HG02571 (cell line): ENCODE data around the gene SIX2.

Experiments
- ATAC-seq: cut with Tn5 transposase; IDR thresholded peaks from one replicate; pipeline ENCODE4 v1.9.1; 2021; ENCODE audit warnings: mild to moderate bottlenecking, moderate library complexity; ENCODE audit not compliant: unreplicated experiment

Gene SIX2

DNA sequence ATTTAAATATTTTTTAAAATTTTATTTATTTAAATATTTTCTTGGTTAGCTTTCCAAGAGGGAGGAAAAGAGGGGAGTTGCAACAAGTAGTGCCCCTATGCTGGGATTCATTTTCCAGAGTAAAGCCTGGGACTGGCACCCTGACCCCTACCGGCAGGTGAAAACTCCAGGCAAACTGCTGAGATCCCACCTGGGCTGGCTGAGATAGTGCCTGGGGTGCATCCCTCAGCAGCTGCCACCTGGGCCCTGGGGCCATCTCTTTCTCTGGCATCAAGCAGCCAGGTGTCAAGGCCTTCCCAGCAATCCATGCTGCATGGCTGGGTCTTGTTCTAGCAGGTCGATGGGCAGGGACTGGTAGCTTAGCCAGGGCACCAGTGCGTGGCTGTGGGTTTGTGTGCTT is 6.6 kb downstream of the SIX2 start:
- ATAC-seq: no peak

DNA sequence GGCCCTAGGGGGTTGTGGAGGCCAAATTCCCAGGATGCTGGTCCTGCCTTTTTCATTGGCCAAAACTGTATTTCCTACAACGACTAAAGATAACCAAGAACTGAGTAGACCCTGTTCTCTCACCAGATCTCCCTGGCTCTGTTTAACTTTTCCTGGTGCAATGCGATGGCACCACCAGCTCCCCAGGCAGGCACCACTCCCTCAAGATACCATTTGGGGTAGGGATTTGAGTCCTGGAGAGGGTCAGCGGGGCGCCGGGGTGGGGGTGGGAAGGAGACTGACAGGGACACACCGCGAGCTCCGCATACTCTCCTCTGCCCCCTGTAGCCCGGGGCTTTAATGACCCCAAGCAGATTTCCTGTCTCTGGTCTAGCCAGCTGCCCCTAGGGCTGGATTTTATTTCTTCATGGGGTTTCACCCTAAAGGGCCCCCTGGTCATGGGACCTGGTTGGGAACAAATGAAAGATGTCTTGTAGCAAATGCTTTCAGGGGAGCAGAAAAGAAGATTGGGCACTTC is 7.3 kb downstream of the SIX2 start:
- ATAC-seq: no peak

DNA sequence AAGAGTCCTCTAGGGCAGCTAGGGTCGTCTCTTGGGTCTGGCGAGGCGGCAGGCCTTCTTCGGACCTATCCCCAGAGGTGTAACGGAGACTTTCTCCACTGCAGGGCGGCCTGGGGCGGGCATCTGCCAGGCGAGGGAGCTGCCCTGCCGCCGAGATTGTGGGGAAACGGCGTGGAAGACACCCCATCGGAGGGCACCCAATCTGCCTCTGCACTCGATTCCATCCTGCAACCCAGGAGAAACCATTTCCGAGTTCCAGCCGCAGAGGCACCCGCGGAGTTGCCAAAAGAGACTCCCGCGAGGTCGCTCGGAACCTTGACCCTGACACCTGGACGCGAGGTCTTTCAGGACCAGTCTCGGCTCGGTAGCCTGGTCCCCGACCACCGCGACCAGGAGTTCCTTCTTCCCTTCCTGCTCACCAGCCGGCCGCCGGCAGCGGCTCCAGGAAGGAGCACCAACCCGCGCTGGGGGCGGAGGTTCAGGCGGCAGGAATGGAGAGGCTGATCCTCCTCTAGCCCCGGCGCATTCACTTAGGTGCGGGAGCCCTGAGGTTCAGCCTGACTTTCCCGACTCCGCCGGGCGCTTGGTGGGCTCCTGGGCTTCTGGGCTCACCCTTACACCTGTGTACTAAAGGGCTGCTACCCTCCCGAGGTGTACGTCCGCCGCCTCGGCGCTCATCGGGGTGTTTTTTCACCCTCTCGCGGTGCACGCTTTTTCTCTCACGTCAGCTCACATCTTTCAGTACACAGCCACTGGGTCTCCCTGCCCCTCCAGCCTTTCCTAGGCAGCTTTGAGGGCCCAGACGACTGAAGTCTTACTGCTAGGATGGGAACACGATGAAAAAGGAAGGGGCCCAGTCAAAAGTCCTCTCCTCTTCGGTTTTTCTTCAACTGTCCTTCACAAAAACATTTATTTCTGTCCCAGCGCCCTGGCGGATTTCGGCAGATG is 8.1 kb downstream of the SIX2 start:
- no peak for ATAC-seq

DNA sequence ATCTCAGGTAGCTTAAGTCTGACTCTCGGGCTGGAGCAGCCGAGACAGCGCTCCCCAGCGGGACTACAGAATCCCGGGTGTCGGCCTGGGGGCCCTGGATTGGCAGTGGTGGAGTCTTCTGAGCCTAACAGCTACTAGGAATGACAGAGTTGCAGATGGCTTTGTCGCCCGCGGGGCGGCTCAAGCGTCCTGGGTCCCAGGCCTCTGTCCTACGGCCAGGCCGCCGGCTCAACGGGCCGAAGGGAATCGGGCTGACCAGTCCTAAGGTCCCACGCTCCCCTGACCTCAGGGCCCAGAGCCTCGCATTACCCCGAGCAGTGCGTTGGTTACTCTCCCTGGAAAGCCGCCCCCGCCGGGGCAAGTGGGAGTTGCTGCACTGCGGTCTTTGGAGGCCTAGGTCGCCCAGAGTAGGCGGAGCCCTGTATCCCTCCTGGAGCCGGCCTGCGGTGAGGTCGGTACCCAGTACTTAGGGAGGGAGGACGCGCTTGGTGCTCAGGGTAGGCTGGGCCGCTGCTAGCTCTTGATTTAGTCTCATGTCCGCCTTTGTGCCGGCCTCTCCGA is 8.8 kb downstream of the SIX2 start:
- ATAC-seq: no peak

DNA sequence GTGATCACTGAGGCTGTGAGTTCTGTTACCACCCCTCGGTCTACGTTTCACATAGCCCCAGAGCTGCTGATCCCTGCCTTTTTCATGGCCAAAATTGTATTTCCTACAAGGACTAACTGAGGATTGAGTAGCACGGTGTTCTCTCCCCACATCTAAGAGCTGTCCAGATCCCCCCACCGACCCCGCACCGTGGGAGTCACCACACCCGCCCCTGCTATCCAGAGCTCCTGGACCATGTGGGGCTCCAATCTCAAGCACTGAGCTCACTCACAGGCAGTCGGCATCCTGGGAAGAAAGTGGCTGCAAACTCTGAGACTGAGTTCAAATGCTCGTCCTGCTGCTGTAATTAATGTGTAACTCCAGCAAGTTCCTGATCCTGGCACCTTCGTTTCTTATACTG is 9.7 kb downstream of the SIX2 start:
- no peak for ATAC-seq

DNA sequence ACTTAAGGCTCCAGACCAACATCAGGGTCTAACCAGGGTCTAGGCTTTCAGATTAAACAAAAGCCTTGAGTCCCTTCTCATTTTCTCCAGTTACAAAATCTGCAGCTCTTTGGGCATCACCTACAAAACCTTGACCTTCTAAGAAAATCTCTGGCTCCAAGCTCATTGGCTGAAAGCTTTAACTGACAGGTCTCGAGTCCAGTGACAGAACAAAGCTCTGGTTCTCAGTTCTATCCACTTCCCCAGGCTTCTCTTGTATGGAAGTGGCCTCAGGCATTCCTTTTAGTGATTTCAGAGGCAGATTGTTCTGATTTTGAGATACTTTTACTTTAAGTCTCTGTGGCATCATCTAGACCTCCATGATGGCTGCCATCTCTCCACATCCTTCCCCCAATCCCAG is 11.3 kb downstream of the SIX2 start:
- no peak for ATAC-seq

DNA sequence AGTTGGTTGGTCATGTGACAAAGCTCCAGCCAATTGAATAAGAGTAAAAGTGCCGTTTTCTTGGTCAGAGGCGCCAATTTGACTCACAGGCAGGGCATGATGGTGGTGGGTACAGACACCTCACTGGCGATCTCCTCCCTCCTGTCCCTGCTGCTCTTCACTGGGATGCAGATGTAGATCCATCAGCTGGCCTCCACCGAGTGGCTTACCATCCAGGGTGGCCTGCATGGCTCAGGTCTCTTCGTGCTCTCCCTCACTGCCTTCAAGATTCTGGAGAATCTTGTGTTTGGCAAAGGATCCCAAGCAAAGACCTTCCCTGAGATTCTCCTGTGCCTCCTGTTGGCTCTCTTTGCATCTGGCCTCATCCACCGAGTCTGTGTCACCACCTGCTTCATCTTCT is 12.9 kb downstream of the SIX2 start:
- no peak for ATAC-seq

DNA sequence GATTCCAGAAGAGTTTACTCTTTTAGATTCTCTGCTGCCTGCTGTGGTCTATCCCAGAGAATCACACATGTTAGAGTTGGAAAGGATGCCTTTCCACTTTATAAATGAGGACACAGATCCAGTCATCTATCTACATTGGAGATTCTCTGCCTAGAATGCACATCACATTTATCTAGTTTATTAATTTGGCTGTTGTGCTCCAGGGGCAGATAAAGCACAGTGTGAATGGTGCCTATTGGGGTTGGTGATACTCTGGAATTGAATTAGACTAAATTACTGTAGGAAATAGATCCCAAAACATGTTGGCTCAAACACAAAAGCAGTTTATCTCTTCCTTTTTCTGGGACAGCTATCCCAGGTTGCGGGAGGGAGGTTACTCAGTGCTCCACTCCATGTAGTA is 14.9 kb downstream of the SIX2 start:
- no peak for ATAC-seq

DNA sequence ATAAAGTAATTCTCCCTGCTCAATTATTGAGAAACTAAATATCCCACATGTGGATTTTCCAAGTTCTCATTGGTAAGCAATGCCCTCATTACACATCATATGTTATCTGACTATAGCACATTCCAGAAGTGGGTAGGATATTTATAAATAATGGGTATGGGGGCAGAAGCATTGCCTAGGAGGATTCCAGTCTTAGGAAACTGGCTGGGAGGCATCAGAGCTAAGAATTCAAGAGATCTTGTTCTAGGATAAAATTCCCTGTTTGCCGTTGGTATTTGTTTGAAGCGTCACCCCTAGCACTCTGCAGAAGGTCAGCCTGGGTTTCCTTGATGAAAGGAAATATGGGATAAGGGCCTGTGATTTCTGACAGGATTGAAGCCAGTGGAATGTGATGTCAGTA is 20.1 kb downstream of the SIX2 start:
- no peak for ATAC-seq

DNA sequence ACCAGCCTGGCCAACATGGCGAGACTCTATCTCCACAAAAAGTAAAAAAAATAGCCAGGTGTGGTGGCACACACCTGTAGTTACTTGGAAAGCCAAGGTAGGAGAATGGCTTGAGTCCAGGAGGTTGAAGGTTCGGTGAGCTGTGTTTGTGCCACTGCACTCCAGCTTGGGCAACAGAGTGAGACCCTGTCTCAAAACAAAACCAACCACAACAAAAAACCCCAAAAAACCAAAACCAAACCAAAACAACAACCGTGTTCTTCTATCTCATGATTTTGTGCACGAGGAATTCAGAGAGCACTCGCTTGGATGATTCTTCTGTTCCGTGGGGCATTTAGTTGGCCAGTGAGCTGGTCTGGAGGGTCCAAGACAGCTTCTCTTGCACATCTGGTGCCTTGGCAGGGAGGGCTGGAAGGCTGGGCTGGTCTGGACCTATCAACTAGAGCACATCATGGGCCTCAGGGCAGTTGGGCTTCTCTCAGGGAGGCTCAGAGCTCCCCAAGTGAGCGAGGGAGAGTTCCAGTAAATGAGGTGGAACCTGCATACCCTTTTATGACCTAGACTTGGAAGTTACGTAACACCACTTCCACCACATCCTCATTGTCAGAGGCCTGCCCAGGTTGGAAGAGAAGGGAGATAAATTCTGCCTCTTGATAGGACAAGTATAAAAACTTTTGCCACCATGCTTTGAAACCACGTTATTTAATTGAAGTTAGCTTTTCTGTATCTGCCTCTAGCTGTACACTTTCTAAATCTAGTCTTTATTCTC is 25.2 kb downstream of the SIX2 start:
- no peak for ATAC-seq

DNA sequence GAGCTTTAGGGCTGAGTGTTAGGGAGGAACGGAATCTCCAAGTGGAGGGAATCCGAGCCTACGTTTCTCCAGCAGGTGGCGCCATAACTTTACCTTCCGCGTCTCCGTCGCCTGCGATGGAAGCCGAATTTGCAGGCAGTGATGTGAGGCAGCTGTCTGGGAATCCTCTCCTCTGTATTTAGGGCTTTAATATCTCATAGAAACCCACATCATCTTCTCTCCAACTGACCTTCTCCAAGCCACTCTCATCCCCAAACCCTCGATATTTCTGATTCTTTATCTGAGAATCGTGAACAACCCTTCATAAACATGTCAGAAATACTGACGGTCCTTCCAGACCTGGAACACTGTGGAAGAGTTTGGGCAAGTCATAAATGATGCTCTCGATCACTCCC is 27.5 kb downstream of the SIX2 start:
- no peak for ATAC-seq

DNA sequence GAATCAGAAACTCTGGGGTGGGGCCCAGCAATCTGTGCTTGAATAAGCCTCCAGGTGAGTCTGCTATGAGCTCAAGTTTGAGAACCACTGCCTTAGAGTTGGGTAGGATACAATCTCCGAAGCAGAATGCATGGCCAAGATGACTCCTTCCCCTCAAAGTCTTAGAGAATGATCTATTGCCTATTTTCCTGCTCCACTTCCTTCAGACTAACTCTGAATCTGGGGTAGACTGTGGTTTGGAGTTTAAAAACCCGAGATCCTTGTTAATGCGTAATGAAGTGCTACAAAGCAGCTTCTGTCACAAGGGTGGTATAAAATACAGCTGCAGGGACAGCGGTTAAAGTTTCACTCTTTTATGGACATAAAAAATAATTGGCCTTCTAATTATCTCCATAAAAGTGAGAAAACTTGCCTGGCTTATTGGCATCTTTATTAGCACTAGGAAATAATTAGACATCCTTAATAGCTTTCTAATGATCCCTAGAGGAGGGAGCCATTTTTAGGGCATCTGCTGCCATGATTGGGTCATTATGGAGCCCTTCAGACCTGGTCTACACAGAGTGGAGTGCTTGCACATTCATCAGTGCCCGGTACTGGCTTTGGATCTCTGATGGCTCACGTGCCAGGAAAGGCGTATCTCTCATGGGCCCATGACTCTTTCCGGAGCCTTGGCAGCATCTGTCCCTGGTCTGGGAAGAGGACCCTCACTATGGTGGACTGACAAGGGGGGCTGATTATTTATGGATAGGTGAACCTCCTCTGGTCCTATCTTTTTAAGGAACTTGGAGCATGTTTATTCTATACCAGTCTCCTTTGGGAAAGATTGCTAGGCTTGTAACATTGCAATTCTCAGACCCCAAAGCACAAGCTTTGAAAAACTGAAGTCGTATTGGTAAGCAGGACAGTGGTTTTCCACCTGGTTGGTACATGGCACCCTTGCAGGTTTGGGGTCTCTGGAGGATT is 28.2 kb downstream of the SIX2 start:
- no peak for ATAC-seq

DNA sequence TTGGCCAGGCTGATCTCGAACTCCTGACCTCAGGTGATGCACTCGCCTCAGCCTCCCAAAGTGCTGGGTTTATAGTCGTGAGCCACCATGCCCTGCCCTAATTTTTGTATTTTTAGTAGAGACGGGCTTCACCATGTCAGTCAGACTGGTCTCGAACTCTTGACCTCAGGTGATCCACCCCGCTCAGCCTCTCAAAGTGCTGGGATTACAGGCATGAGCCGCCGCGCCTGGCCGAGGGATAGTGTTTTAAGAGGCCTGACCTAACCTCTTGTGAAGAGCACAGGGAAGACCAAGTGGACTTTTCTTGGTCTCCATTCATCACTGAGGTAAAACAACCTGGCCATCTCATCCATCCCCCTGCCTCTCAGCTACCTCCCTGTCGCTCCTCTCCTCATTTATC is 29.7 kb downstream of the SIX2 start:
- no peak for ATAC-seq

DNA sequence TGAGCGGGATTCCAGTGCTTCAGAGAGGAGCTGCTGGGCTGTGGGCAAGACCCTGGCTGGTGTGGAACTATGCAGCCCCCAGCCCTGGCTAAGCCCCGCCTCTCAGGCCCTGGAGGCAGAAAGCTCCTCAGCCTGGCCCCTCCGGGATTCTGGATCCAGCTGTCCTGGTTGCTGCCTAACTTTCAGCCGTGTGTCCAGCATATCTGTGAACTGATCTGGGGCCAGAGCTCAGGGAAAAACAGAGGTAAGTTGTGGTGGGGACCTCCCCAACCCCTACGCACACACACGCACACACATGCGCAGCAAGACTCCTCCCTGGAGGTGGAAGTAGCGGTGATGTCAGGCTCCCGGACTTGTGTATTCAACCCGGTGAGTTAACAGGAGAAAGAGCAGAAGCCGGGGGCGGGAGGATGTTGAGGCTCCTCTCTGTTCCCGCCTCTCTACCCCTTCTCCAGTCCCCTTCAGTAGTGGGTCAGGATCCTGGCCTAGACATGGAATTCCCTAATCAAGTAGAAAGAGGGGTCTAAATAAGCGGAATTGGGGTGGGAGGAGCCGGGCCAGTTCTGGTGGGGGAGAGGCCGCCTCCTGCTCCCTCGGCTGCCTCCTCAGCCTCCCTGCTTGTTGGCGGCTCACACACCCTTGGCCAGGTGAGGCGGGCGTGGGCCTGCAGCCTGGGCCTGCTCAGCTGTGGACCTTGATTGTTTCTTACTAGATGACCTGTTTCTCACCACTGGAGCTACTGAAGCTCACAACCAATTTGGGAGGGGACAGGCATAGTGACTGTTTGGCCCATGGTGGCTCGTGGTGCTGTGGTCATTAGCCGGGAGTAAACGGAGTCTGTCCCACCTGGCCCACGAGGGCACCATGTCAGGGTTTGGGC is 33.4 kb downstream of the SIX2 start:
- ATAC-seq: no peak

DNA sequence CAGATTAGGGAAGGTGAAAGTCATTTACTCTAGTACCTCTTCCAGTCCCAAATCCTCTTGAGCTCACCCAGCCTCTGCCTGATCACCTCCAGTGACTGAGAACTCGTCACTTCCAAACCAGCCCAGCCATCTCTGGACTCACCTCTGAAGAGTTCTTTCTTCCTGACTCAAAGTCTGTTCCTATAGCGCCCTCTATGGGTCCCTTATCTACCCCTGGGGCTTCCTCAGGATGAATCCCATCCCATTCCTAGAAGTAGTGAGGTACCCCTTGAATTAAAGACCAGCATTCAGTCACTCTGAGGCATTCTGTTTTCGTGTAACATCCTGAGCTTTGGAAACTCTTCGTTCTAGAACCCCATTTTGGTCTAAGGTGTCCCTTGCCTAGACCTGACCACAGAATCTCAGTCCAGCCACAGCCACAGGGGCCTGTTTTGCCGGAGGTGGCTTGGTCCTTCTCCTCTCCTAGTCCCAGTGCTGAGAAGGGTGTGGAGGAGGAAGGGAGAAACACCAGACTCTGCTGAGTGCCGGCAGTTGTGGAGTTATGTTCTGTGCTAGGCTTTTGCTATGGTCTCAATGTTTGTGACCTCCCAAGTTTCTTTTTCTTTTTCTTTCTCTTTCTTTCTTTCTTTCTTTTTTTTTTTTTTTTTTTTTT is 35.1 kb downstream of the SIX2 start:
- ATAC-seq: no peak

DNA sequence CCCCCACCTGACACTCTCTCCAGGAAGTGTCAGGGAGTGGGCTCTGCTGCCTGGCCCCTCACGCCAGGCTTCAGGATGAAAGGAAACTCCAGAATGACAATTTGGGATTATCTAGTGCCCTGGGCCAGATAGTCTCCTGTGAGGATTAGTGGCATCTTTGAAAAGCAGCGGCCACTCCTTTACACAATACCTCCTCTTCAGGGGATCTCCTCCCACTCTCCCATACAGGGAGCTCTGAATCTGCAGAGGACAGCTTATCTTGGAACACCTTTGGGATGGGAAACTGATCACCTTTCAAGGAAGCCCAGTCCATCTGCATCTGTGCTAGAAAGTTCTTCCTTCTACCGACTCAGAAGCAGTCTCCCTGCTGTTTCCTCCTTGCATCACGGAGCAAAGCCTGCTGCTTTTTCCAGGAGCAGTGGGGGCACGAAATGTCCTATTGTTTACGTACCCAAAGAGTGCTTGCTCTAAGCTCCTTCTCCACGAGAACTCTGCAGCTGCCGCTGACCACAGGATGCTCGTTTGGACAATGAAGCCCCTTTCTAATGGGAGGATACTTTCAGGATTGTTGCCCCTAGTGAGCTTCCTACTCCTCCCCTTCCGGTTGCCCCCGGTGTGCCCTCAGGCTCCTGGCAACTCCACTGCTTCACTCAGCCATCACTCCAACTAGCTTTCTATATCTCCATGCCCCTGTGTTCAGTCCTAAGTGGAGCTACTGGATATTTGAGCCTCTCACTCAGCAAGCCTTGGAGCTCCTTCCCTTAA is 36.3 kb downstream of the SIX2 start:
- no peak for ATAC-seq

DNA sequence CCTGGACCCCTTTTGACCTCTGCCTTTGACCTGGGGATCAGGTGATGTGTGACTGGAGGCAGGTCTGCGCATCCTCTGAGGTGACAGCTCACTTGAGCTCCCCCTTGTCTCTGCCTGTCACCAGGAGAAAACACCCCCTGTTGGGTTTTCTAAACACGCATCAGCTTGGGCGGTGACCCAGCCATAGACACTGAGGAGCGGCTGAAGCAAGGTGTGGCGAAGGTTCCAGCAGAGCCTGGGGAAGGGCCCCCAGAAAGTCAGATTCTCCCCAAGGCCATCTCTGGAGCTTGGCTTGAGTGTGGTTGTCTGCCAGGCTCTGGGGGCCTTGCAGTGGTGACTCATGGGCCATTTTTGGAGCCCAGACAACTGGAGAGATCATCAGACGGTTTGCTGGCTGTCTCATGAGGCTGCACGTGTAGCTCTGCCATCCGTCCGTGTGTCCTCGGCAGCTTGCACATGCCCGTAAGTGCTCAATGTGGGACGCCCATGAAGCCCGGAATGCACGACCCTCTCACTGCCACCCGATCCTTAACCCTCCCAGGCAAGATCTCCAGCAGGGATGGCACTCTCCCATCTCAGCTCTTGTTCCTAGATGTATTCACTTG is 38.3 kb downstream of the SIX2 start:
- ATAC-seq: no peak

DNA sequence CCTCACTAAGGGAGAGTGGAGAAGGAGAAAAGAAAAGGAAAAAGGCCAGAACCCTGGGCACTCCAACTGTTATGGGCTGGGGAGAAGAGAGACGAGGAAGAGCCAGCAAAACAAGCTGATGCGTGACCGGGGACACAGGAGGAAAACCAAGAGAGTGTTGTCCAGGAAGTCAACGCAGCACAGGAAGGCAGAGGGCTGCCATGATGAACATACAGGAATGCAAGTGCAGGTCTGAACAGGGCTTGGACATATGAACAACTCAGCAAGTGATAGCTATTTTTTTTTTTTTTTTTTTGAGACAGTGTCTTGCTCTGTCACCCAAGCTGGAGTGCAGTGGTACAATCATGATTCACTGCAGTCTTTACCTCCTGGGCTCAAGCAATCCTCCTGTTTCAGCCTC is 39.3 kb downstream of the SIX2 start:
- ATAC-seq: no peak
